Ectodermal cell (in vitro differentiated cells): Measurements from ENCODE around the gene LONRF3.
"Not testable (repeated sequence)": the region's sequence is repeated elsewhere in the genome, so short reads cannot be mapped to it uniquely, and the experiment has no call there.

Experiments used
- H3K27ac ChIP-seq: 2 replicates; pipeline ENCODE4 v1.7.0; 2013; ENCODE audit warnings: mild to moderate bottlenecking, low read depth, low read length; ENCODE audit not compliant: insufficient read depth, poor library complexity, severe bottlenecking
- H3K27me3 ChIP-seq: 2 replicates; pipeline ENCODE4 v1.7.0; 2013; ENCODE audit warnings: mild to moderate bottlenecking, low read length; ENCODE audit not compliant: insufficient read depth, control insufficient read depth, poor library complexity, severe bottlenecking
- H3K36me3 ChIP-seq: one replicate; pipeline ENCODE4 v1.7.0; 2013; ENCODE audit warnings: low read length; ENCODE audit not compliant: control insufficient read depth, insufficient read depth
- H3K4me1 ChIP-seq: one replicate; pipeline ENCODE4 v1.7.0; 2013; ENCODE audit warnings: low read length; ENCODE audit not compliant: control insufficient read depth, insufficient read depth
- H3K4me3 ChIP-seq: 2 replicates; pipeline ENCODE4 v1.7.0; 2013; ENCODE audit warnings: low read depth, low read length, control low read depth; ENCODE audit not compliant: insufficient read depth
- H3K9me3 ChIP-seq: 2 replicates; pipeline ENCODE4 v1.7.0; 2013; ENCODE audit warnings: mild to moderate bottlenecking, low read length, moderate library complexity; ENCODE audit not compliant: control insufficient read depth
- WGBS, 2 experiments: methylation state at CpG; one replicate each; pipeline ENCODE4 v1.1.7; 2013; ENCODE audit warnings: missing lambda C conversion rate in 2 of 2; 5-methylcytosine and 5-hydroxymethylcytosine counted together

LONRF3 gene

GRCh38 chrX:118980761-118981160 is 6.3 kb downstream of the LONRF3 start:
- no peak overlapping the region for H3K4me3 ChIP-seq
- no peak overlapping the region for H3K27ac ChIP-seq
- peaks cover 36% of the 10 kb centered on the region for H3K27me3 ChIP-seq
- no peaks in the 10 kb centered on the region for H3K9me3 ChIP-seq
- H3K36me3 ChIP-seq, result no peaks in the 10 kb centered on the region
- no peaks in the 10 kb centered on the region for H3K4me1 ChIP-seq
- no CpG with 5 or more reads among the region's 1 CpG for WGBS, 2 experiments

DNA sequence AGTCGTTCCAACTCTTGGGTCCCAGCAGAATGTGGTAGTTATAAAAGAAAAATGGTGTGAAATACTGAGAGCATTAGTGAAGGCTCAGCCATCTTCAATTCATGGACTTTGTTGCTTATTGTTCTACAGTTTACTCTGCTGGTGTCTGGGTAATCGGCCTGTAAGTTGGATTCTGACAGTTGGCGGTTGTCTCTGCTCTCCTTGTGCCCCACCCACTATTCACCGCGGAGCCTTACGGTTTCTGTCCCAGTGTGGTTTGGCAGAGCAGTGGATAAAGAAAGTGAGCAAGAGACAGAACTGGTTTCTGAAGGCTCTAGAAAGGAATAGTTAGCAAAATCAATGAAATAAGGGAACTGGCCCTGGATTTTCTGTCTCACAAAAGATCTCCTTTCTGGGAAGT is 9.1 kb downstream of the LONRF3 start:
- Histone ChIP-seq H3K27me3 (peaks cover 8% of the 10 kb centered on the region), H3K4me3 (no peak overlapping the region), H3K4me1 (no peaks in the 10 kb centered on the region), H3K9me3 (no peaks in the 10 kb centered on the region), H3K27ac (no peak overlapping the region), H3K36me3 (no peaks in the 10 kb centered on the region)
- WGBS, 2 experiments, result 89 to 91% methylated on average over 6 of the region's 6 CpGs

DNA sequence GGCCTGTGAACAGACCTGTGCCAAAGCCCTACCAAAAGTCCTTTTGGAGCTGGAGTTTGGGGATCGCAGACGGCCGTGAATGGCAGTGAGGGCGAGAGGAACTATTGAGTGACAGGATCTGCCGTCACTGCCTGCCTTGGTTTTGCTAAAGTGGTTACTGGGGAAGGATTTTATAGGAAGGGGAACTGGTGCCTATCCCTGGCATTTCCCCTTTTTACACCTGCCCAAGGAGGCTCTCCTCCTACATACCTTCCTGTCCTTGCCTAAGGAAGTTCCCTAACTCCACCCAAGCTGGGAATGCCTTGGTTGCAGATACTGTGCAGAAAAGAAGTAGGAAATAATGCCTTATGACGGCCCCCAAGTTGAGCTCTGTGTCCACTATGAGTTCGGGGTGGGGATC is 14.5 kb downstream of the LONRF3 start:
- 92% methylated on average over 7 of the region's 7 CpGs for WGBS, 2 experiments

GRCh38 chrX:118989886-118990285 is 15.5 kb downstream of the LONRF3 start:
- WGBS, 2 experiments, result 77 to 87% methylated on average over 1 of the region's 1 CpG
- Histone ChIP-seq H3K36me3 (no peaks in the 10 kb centered on the region), H3K27ac (no peak overlapping the region), H3K27me3 (no peaks in the 10 kb centered on the region), H3K4me3 (no peak overlapping the region), H3K4me1 (no peaks in the 10 kb centered on the region), H3K9me3 (no peaks in the 10 kb centered on the region)

More for the DNA sequence above, 14.5 kb downstream of the LONRF3 start:
- no peaks in the 10 kb centered on the region for H3K4me1 ChIP-seq
- H3K27me3 ChIP-seq, result no peaks in the 10 kb centered on the region
- no peaks in the 10 kb centered on the region for H3K9me3 ChIP-seq
- no peak overlapping the region for H3K4me3 ChIP-seq
- H3K27ac ChIP-seq, result no peak overlapping the region
- H3K36me3 ChIP-seq, result no peaks in the 10 kb centered on the region

- H3K4me1 ChIP-seq, result no peaks in the 10 kb centered on the region
- no peaks in the 10 kb centered on the region for H3K27me3 ChIP-seq
- WGBS, 2 experiments, result 63 to 69% methylated on average over 9 to 11 of the region's 11 CpGs
- no peak overlapping the region for H3K27ac ChIP-seq
- H3K4me3 ChIP-seq, result no peak overlapping the region
- no peaks in the 10 kb centered on the region for H3K9me3 ChIP-seq
- no peaks in the 10 kb centered on the region for H3K36me3 ChIP-seq
These were observed 16.3 kb downstream of the LONRF3 start for GRCh38 chrX:118990512-118991227.

DNA sequence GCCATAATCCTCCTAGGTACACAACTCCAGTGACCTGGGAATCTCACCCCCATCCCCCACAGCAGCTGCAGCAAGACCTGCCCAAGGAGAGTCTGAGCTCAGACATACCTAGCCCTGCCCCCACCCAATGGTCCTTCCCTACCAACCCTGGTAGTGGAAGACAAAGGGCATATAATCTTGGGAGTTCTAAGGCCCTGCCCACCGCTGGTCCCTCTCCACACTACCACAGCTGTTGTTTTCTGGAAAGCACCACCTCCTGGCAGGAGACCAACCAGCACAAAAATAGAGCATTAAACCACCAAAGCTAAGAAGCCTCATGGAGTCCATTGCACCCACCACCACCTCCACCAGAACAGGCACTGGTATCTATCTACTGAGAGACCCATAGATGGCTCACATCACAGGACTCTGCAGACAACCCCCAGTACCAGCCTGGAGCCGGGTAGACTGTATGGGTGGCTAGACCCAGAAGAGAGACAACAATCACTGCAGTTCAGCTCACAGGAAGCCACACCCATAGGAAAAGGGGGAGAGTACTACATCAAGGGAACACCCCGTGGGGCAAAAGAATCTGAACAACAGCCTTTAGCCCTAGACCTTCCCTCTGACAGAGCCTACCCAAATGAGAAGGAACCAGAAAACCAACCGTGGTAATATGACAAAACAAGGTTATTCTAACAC is 18.2 kb downstream of the LONRF3 start:
- H3K9me3 ChIP-seq, H3K4me1 ChIP-seq, H3K36me3 ChIP-seq, H3K27me3 ChIP-seq, H3K4me3 ChIP-seq, H3K27ac ChIP-seq: not testable (repeated sequence)
- WGBS, 2 experiments, result 86 to 90% methylated on average over 3 to 4 of the region's 4 CpGs

DNA sequence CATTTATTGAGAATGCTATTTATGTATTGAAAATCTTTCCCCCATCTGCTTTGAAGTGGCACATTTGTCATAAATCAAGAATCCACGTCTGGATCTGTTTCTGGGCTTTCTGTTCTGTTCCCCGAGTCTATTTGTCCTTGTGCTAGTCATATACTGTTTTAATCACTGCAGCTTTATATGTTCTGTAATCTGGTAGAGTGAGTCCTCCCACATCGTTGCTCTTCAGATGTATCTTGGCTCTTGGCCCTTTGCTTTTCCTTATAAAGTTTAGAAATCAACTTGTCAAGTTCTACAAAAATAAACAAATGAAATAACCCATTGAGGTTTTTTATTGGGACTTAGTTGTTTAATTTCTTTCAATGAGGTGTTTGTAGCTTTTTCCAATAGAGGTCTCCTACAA is 29.0 kb downstream of the LONRF3 start:
- H3K27ac ChIP-seq, result no peak overlapping the region
- H3K4me3 ChIP-seq, result no peak overlapping the region
- H3K9me3 ChIP-seq, result no peaks in the 10 kb centered on the region
- no peaks in the 10 kb centered on the region for H3K4me1 ChIP-seq
- 82 to 100% methylated on average over 2 to 3 of the region's 3 CpGs for WGBS, 2 experiments
- H3K36me3 ChIP-seq, result no peaks in the 10 kb centered on the region
- no peaks in the 10 kb centered on the region for H3K27me3 ChIP-seq

- 7 to 8% methylated on average over 3 to 5 of the region's 5 CpGs for WGBS, 2 experiments
- Histone ChIP-seq H3K27ac (no peak overlapping the region), H3K9me3 (no peaks in the 10 kb centered on the region), H3K4me3 (no peak overlapping the region), H3K36me3 (no peaks in the 10 kb centered on the region), H3K27me3 (no peaks in the 10 kb centered on the region), H3K4me1 (no peaks in the 10 kb centered on the region)
These were observed 30.6 kb downstream of the LONRF3 start for GRCh38 chrX:119004920-119005524.

GRCh38 chrX:119007189-119007770 is 32.9 kb downstream of the LONRF3 start:
- 89 to 97% methylated on average over 2 to 3 of the region's 3 CpGs for WGBS, 2 experiments
- no peaks in the 10 kb centered on the region for H3K9me3 ChIP-seq
- no peaks in the 10 kb centered on the region for H3K4me1 ChIP-seq
- H3K27ac ChIP-seq, result no peak overlapping the region
- H3K27me3 ChIP-seq, result no peaks in the 10 kb centered on the region
- H3K36me3 ChIP-seq, result no peaks in the 10 kb centered on the region
- no peak overlapping the region for H3K4me3 ChIP-seq

GRCh38 chrX:119008110-119008744 is 33.8 kb downstream of the LONRF3 start:
- Histone ChIP-seq H3K4me3 (no peak overlapping the region), H3K27ac (no peak overlapping the region), H3K4me1 (no peaks in the 10 kb centered on the region), H3K9me3 (no peaks in the 10 kb centered on the region), H3K27me3 (no peaks in the 10 kb centered on the region), H3K36me3 (no peaks in the 10 kb centered on the region)
- whole genome bisulfite sequencing, 2 experiments, result 28% methylated on average over 3 of the region's 3 CpGs; no CpG with 5 or more reads in 1 of the 2 experiments
